Measurements from ENCODE around the gene MYOG.

MYOG gene

GRCh38 chr1:203117611-203118575 is 32.1 kb upstream of the MYOG start:
- no peak for DNase-seq (ENCODE audit: low spot score)

- no peak for DNase-seq (ENCODE audit: low spot score)
These were observed 30.4 kb upstream of the MYOG start for GRCh38 chr1:203116091-203116820.

- no peak for DNase-seq (ENCODE audit: low spot score)
These were observed 28.4 kb upstream of the MYOG start for GRCh38 chr1:203114202-203114601.

GRCh38 chr1:203113308-203113707 is 27.5 kb upstream of the MYOG start:
- DNase-seq (ENCODE audit: low spot score) = no peak

- no peak for DNase-seq (ENCODE audit: low spot score)
These were observed 26.7 kb upstream of the MYOG start for GRCh38 chr1:203112475-203112874.

GRCh38 chr1:203104789-203105390 is 19.1 kb upstream of the MYOG start:
- no peak for DNase-seq (ENCODE audit: low spot score)

GRCh38 chr1:203103829-203104495 is 18.1 kb upstream of the MYOG start:
- DNase-seq (ENCODE audit: low spot score) = no peak

- no peak for DNase-seq (ENCODE audit: low spot score)
These were observed 17.4 kb upstream of the MYOG start for GRCh38 chr1:203103216-203103615.

GRCh38 chr1:203101813-203102634 is 16.2 kb upstream of the MYOG start:
- no peak for DNase-seq (ENCODE audit: low spot score)

GRCh38 chr1:203100516-203100869 is 14.7 kb upstream of the MYOG start:
- no peak for DNase-seq (ENCODE audit: low spot score)

GRCh38 chr1:203099805-203100515 is 14.1 kb upstream of the MYOG start:
- DNase-seq (ENCODE audit: low spot score) = no peak

- no peak for DNase-seq (ENCODE audit: low spot score)
These were observed 13.2 kb upstream of the MYOG start for GRCh38 chr1:203098914-203099520.

GRCh38 chr1:203098445-203098844 is 12.6 kb upstream of the MYOG start:
- no peak for DNase-seq (ENCODE audit: low spot score)

- no peak for DNase-seq (ENCODE audit: low spot score)
These were observed 11.2 kb upstream of the MYOG start for GRCh38 chr1:203097001-203097400.

GRCh38 chr1:203096566-203096965 is 10.8 kb upstream of the MYOG start:
- no peak for DNase-seq (ENCODE audit: low spot score)

GRCh38 chr1:203095061-203095690 is 9.4 kb upstream of the MYOG start:
- DNase-seq (ENCODE audit: low spot score) = no peak

- no peak for DNase-seq (ENCODE audit: low spot score)
These were observed 8.1 kb upstream of the MYOG start for GRCh38 chr1:203093754-203094410.

GRCh38 chr1:203091761-203092330 is 6.0 kb upstream of the MYOG start:
- no peak for DNase-seq (ENCODE audit: low spot score)

GRCh38 chr1:203091199-203091477 is 5.3 kb upstream of the MYOG start:
- DNase-seq (ENCODE audit: low spot score) = no peak
